Neural crest cell (in vitro differentiated cells): Measurements from ENCODE around the gene SPR. TPM values are rescaled to one million over a fixed set of nuclear protein-coding genes. Genes with fewer than 3 reads are reported as not detected.

ENCODE experiments used
- DNase-seq: peaks from one replicate; pipeline ENCODE4 v3.0.0; 2021; ENCODE audit warnings: low read depth, mixed read lengths, low spot score
- H3K27ac Mint-ChIP-seq: one replicate; pipeline ENCODE4 v1.8.0; 2021; ENCODE audit warnings: mild to moderate bottlenecking, mixed read lengths; ENCODE audit not compliant: unreplicated experiment
- H3K27me3 Mint-ChIP-seq: 2 replicates; pipeline ENCODE4 v1.8.0; 2021; ENCODE audit warnings: low read depth, mild to moderate bottlenecking, mixed read lengths
- H3K36me3 Mint-ChIP-seq: 2 replicates; pipeline ENCODE4 v1.8.0; 2021; ENCODE audit warnings: low read depth, mild to moderate bottlenecking, mixed read lengths
- H3K4me1 Mint-ChIP-seq: 2 replicates; pipeline ENCODE4 v1.8.0; 2021; ENCODE audit warnings: mixed read lengths
- H3K4me3 Mint-ChIP-seq: one replicate; pipeline ENCODE4 v1.8.0; 2021; ENCODE audit warnings: mild to moderate bottlenecking, mixed read lengths
- H3K9me3 Mint-ChIP-seq: 2 replicates; pipeline ENCODE4 v1.8.0; 2021; ENCODE audit warnings: mixed read lengths
- total RNA-seq: library from RNA; stranded (reverse); gene quantifications from 2 replicates; pipeline ENCODE4 v1.2.1, GENCODE V29; 2021
- TF ChIP-seq, protein P1 (sequence below): fragments of 200-600 bp; sonication (generic); conservative IDR thresholded peaks from 2 replicates; pipeline ENCODE4 v1.5.0; 2021; ENCODE audit warnings: antibody characterized with exemption, mild to moderate bottlenecking

Gene SPR
- total RNA-seq, 1 donor from 2014 or later: 6.3 TPM

DNA sequence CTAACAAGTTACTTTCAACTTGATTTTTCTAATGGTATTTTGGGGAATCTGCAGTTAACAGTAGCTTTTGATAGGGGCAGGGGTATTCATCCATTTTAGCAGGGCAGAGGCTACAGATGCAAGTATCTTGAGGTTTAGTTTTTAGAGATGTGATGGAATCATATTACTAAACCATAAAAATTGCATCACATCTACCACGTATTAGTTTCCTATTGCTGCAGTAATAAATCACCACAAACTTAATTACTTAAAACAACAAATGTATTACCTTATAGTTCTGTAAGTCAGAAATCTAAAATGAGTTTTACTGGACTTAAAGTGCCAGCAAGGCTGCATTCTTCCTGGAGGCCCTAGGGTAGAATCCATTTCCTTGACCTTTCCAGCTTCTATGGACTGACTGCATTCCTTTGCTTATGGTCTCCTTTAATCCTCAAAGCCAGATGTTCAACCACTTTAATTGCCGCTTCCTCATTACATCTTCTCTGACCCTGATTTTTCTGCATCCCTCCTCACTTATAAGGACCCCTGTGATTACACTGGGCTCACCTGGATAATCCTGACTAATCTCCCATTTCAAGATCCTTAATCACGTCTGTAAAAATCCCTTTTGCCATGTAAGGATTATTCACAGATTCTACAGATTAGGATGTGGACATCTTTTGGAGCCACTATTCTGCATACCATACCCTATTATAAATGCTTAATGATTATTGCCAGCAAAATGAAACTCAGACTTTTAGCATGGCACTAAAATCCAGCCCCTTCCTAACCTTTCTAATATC lies 39.5 kb upstream of the SPR start:
- Mint-ChIP-seq H3K36me3 (no peaks in the 10 kb centered on the region), H3K27ac (no peak overlapping the region), H3K9me3 (no peaks in the 10 kb centered on the region), H3K4me1 (no peaks in the 10 kb centered on the region), H3K4me3 (no peak overlapping the region), H3K27me3 (peaks cover 8% of the 10 kb centered on the region)
- DNase-seq: no peak
- TF ChIP-seq, protein P1, sequence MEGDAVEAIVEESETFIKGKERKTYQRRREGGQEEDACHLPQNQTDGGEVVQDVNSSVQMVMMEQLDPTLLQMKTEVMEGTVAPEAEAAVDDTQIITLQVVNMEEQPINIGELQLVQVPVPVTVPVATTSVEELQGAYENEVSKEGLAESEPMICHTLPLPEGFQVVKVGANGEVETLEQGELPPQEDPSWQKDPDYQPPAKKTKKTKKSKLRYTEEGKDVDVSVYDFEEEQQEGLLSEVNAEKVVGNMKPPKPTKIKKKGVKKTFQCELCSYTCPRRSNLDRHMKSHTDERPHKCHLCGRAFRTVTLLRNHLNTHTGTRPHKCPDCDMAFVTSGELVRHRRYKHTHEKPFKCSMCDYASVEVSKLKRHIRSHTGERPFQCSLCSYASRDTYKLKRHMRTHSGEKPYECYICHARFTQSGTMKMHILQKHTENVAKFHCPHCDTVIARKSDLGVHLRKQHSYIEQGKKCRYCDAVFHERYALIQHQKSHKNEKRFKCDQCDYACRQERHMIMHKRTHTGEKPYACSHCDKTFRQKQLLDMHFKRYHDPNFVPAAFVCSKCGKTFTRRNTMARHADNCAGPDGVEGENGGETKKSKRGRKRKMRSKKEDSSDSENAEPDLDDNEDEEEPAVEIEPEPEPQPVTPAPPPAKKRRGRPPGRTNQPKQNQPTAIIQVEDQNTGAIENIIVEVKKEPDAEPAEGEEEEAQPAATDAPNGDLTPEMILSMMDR: no peak

- Mint-ChIP-seq H3K4me1 (no peaks in the 10 kb centered on the region), H3K9me3 (no peaks in the 10 kb centered on the region), H3K36me3 (no peaks in the 10 kb centered on the region), H3K4me3 (no peak overlapping the region), H3K27me3 (peaks cover 11% of the 10 kb centered on the region), H3K27ac (no peak overlapping the region)
- TF ChIP-seq, protein P1: no peak
- no peak for DNase-seq
Measured at GRCh38 chr2:72848436-72849137, 38.6 kb upstream of the SPR start.

DNA sequence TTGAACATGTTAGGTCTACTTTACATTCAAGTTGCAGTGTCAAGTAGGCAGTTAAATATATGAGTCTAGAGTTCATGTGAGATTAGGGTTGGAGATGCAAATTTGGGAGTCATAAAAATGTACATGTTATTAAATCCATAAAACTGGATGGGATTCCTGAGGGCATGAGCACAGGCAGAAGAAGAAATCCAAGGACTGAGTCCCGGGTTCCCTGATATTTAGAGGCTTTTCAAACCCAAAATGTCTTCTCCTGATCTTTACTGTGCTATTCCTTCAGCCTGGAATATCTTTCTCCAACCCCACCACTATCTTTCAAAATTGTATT lies 38.1 kb upstream of the SPR start:
- H3K4me3 Mint-ChIP-seq: no peak overlapping the region
- no peaks in the 10 kb centered on the region for H3K4me1 Mint-ChIP-seq
- H3K9me3 Mint-ChIP-seq: no peaks in the 10 kb centered on the region
- no peak overlapping the region for H3K27ac Mint-ChIP-seq
- DNase-seq: no peak
- peaks cover 13% of the 10 kb centered on the region for H3K27me3 Mint-ChIP-seq
- TF ChIP-seq, protein P1: no peak
- H3K36me3 Mint-ChIP-seq: no peaks in the 10 kb centered on the region

DNA sequence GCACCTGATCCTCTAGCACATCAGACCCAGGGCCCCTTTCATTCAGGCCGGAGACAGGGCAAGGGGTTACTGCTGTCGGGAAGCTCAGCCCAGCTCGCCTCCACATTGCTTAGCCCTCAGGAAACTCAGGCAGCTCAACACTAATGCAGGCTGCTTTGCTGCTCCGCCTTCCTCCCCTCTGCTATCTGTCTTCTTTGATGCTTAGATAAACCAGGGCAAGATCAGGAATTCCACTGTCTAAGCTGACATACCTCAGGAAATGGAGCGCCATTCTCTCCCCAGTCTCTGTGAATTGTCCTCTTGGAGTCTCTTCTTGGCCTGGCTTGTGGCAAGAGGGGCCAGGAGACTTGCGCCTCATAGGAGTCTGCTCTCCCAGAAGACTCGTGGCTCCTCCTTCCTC lies 35.9 kb upstream of the SPR start:
- Mint-ChIP-seq H3K4me1 (no peaks in the 10 kb centered on the region), H3K4me3 (no peak overlapping the region), H3K36me3 (no peaks in the 10 kb centered on the region)

GRCh38 chr2:72859831-72860262 lies 27.4 kb upstream of the SPR start:
- Mint-ChIP-seq H3K36me3 (no peaks in the 10 kb centered on the region), H3K27ac (no peak overlapping the region), H3K27me3 (peaks cover 82% of the 10 kb centered on the region), H3K4me3 (no peak overlapping the region), H3K4me1 (peaks cover 9% of the 10 kb centered on the region), H3K9me3 (no peaks in the 10 kb centered on the region)
- DNase-seq: peak; percentile 45
- TF ChIP-seq, protein P1: peak; percentile 75

More for the DNA sequence above, 35.9 kb upstream of the SPR start:
- no peak for DNase-seq
- TF ChIP-seq, protein P1: no peak
- Mint-ChIP-seq H3K9me3 (no peaks in the 10 kb centered on the region), H3K27me3 (peaks cover 29% of the 10 kb centered on the region), H3K27ac (no peak overlapping the region)
